Adrenal gland (tissue), 5 donors: Measurements from ENCODE around the gene ZNF302.

Source experiments
- CTCF ChIP-seq, 6 experiments: fragments of 450-650 bp in 4 of 6; fragments of 200-600 bp in 2 of 6; sonication (generic) in 1 of 6; IDR thresholded peaks; 1 replicate in 5 of 6; 2 replicates in 1 of 6; pipeline versions ENCODE4 v1.5.1 to v1.8.0; 2016 to 2021; ENCODE audit warnings: antibody characterized with exemption in 6 of 6, mild to moderate bottlenecking in 2 of 6, moderate library complexity in 1 of 6
- POLR2A ChIP-seq, 2 donors: fragments of 450-650 bp; IDR thresholded peaks; one replicate each; pipeline ENCODE4 v1.6.1; 2017; ENCODE audit warnings: antibody characterized with exemption in 2 of 2, mild to moderate bottlenecking in 2 of 2, moderate library complexity in 1 of 2
- donor health status: DM: no; HTN: no; CAD: no.

- no peak for TF ChIP-seq CTCF (IDR thresholded peaks at IDR 0.05)
- no peak for TF ChIP-seq POLR2A (IDR thresholded peaks at IDR 0.05)
Observed at GRCh38 chr19:34655651-34656050, 21.8 kb upstream of the ZNF302 start.
